T-helper 2 cell (primary cell): ENCODE results near the gene RAP1GAP2.
"Not testable (repeated sequence)": the region's sequence is repeated elsewhere in the genome, so short reads cannot be mapped to it uniquely, and the experiment has no call there.

Source experiments
- DNase-seq, 5 experiments: peaks; one replicate each; pipeline versions ENCODE4 v3.0.0 to v3.0.0-alpha.2; 2012 to 2022

The RAP1GAP2 gene

DNA sequence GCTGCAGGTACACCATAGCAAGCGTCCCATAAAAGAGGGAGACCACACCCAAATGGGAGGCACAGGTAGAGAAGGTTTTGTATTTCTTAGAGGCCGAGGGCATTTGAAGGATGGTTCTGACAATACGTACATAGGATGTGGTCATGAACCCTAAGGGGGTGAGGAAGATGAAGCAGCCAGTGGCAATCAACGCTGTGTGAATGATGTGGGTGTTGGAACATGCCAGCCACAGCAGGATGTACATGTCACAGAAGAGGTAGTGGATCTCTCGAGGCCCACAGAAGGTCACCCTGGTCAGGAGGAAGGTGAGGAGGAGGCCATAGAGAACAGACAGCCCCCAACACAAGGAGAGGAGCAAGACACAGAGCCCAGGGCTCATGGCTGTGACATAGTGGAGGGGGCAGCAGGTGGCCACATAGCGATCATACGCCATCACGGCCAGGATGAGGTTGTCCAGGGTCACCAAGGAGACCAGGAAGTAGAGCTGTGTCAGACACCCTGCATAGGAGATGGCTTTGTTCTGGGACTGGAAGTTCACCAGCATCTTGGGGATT, 266.7 kb downstream of the RAP1GAP2 start:
- DNase-seq = not testable (repeated sequence)

DNA sequence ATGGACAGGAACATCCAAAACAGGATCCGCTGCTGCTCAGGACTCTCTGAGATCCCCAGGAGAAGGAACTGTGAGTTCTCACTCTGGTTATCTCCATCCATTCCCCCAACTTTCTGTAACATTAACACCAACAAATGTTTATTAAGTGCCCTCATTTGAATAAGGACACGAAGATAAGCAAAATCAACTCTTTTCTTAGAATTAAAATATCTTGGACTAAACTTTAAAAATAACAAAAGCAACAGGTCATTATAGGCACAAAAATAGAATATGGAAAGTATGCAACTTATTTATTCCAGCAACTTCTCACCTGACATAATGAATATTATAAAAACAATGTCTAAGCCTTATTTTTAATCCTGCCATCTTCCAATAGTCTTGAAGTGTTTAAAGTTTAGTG, 267.3 kb downstream of the RAP1GAP2 start, which contains the start of gene OR1D5:
TSS of gene OR1D5 (minus strand) at position 101 of the 400 bp plus-strand sequence. CDS start at position 101, 0 bp downstream.
- not testable (repeated sequence) for DNase-seq

DNA sequence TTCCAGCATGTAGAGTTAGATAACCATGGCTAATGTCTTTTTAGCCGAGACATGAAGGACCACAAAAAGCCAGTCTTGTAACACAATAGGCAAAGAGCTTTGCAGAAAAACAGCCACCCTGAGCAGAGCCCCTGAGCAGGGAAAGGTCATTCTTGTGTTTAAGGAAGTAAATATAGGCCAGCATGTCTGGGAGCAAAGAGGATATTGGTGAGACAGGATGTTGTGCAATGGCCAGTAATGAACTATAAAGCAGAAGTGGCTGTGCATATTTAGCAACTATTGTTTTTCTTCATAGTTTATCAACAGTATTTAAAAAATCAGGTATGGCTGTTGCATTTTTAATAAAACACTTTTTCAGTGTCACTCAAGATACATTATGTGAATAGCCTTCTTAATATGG, 269.0 kb downstream of the RAP1GAP2 start:
- DNase-seq = not testable (repeated sequence)

DNA sequence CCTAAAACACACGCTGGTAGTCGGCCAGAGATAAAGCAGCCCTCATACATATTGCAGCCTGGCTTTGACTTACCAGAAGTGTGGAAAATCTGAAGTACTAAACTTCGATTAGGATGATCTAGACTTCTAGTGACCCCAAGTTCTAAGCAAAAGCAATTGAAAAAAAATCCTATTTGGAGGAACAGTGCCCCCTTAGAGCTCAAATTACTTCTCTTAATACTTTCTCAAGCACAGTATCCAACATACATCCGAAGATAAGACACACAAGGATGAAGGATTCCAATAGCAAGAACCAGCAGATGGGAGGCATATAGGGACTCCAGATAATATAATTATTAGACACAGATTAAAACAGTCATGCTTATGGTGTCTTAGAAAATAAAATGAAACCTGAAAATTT, 277.6 kb downstream of the RAP1GAP2 start:
- not testable (repeated sequence) for DNase-seq
